Dorsolateral prefrontal cortex (tissue), 118 donors: ENCODE results near the gene MKI67. TPM values are rescaled to one million over a fixed set of nuclear protein-coding genes. Genes with fewer than 3 reads are reported as not detected.

Experiments
- total RNA-seq, 120 experiments: library from RNA; stranded (reverse); gene quantifications; one replicate each; pipeline versions ENCODE4 v1.2.3 to v1.2.4, GENCODE V29; 2022

Gene MKI67
- total RNA-seq, 120 experiments from 2014 or later: 0.03 to 5.4 (median 0.28) TPM; not detected in 19

Other genes with a start within 250 kb of the MKI67 start
- gene CLRN3, start 233.5 kb downstream of the MKI67 start, total RNA-seq: 1 to 10 TPM in 6 of 120 experiments, under 1 TPM in 42, not detected in 72; 0.25 to 1.7 (median 0.59) TPM
- gene PTPRE, start 219.3 kb downstream of the MKI67 start, total RNA-seq: 10 to 100 TPM; 26.2 to 55.9 (median 39.1) TPM